Activated naive CD8-positive, alpha-beta T cell treated with anti-CD3 and anti-CD28 coated beads, Interleukin-2, amount 50 U/mL, for 16 hours (primary cell): ENCODE measurements around the gene PIK3C2G.

Experiments used
- DNase-seq: peaks from one replicate; pipeline ENCODE4 v3.0.0-alpha.2; 2020; ENCODE audit warnings: low read depth, low spot score

PIK3C2G gene

GRCh38 chr12:18280728-18281127 lies 19.4 kb downstream of the PIK3C2G start:
- no peak for DNase-seq

- DNase-seq = no peak
These were observed 20.6 kb downstream of the PIK3C2G start for GRCh38 chr12:18281941-18282340.

- no peak for DNase-seq
These were observed 22.5 kb downstream of the PIK3C2G start for GRCh38 chr12:18283831-18284230.

DNA sequence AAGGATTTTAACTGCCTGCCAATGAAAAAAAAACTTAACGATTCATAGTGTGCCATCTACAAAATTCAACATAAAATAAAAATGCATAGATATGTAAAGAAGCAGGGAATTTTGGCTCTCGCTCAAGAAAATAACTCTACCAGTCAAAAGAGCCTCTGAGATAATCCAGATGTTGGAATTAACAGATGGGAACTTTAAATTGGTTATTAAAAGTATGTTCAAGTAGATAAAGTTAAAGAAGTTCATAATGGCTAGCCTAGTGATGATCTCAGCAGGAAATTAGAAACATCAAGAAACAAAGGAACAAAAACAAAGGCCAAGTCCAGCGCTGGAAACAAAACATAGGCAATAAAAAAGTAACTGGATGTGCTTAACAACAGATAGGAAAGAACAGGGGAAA lies 23.1 kb downstream of the PIK3C2G start:
- no peak for DNase-seq

DNA sequence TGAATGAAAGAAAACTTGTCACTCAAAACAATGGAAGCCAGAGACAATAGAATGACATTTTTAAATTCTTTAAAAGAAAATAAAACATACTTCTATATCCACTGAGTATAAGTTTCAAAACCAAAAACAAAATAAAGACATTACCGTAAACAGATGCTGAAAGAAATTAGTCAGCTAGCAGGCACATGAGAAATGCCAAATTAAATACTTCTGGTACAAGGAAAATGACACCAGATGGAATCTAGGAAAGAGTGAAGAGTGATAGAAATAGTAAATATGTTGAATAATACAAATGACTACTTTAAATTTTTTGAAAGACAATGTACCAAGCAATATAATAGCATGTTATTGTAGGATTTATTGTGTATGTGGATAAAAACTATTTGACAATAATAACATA lies 23.8 kb downstream of the PIK3C2G start:
- DNase-seq = no peak

DNA sequence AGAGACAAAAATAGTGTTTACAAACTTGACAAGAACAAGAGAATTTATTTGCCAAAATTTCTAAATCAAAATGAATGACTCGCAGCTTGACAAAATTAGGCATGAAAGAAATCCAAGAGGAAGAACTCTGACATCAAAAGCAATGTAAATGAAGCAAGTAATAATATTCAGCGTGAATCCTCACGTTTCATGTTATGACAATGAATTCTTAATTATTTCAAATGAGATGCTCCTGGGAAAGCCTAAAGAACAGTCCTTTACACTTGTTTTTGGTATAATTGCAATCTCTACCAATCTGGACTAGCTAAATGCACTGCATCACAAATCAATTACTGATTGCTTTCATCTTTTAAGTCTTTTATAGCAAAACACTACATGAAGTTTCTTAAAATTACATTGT lies 29.1 kb downstream of the PIK3C2G start:
- no peak for DNase-seq

GRCh38 chr12:18294889-18295288 lies 33.6 kb downstream of the PIK3C2G start:
- no peak for DNase-seq

GRCh38 chr12:18296201-18296908 lies 35.0 kb downstream of the PIK3C2G start:
- no peak for DNase-seq

GRCh38 chr12:18296909-18297280 lies 35.6 kb downstream of the PIK3C2G start:
- no peak for DNase-seq

DNA sequence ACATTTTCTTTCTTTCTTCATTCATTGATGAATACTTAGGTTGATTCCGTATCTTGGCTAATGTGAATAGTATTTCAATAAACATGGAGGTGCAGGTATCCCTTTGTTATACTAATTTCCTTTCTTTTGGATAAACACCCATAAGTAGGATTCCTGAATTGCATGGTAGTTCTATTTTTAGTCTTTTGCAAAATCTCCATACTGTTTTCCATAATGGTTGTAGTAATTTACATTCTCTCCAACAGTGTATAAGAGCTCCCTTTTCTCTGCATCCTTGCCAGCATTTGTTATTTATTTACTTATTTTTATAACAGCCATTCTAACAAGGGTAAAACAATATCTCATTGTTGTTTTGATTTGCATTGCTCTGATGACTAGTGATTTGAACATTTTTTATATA lies 36.6 kb downstream of the PIK3C2G start:
- no peak for DNase-seq

DNA sequence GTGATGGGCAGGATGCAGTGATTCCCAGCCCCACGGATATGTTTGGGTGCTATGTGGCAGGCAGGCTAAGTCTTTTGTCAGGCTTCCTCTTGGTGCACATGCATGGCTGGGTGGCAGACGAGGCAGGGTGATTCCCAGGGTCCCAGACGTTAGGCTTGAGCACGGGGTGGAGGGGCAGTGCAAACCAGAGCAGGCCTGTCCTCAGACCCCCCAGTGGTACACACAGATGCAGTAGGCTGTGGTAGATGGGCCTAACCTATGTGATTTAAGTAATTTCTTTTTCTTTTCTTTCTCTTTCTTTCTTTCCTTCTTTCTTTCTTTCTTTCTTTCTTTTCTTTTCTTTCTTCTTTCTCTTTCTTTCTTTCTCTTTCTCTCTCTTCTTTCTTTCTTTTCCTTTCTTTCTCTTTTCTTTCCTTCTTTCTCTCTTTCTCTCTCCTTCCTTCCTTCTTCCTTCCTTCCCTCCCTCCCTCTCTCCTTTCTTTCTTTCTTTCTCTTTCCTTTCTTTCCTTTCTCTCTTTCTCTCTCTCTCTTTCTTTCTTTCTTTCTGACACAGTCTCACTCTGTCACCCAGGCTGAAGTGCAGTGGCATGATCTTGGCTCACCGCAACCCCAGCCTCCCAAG lies 41.6 kb downstream of the PIK3C2G start:
- no peak for DNase-seq

- no peak for DNase-seq
These were observed 43.3 kb downstream of the PIK3C2G start for GRCh38 chr12:18304609-18305008.

DNA sequence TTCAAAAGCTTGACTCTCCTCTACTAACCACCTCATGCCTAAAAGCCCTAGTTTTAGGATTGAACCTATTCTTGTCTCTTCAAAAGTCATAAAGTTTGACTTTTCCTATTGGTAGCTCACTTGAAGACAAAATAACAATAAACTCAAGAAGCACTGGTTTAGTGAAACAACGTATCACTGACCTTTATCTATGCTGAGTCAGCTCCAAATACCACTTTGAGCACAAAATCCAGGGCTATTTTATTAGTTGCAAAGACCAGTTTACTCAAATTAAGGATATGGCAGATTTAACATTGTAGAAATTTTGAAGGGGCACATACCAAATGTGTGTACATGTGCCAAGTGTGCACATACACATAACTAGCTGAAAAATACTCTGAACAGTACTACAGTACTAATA lies 45.0 kb downstream of the PIK3C2G start:
- DNase-seq = no peak

DNA sequence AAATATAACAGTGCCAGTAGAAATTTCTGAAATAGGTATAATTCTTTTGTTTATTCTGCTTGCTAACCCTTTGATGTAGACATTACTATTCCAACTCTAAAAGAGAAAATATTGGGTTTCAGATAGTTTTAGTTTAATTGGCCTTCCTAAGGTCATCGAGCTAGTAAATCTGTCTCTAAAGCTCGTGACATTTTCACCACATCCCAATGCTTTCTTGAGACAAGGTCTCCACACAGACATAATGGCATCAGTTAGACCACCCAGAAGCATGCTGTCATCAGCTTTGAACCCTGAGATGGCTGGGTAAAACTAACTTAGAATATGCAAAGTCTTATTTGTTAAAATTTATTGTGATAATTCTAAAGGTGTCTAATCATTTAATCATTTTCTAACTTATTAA lies 52.0 kb downstream of the PIK3C2G start:
- DNase-seq = no peak

DNA sequence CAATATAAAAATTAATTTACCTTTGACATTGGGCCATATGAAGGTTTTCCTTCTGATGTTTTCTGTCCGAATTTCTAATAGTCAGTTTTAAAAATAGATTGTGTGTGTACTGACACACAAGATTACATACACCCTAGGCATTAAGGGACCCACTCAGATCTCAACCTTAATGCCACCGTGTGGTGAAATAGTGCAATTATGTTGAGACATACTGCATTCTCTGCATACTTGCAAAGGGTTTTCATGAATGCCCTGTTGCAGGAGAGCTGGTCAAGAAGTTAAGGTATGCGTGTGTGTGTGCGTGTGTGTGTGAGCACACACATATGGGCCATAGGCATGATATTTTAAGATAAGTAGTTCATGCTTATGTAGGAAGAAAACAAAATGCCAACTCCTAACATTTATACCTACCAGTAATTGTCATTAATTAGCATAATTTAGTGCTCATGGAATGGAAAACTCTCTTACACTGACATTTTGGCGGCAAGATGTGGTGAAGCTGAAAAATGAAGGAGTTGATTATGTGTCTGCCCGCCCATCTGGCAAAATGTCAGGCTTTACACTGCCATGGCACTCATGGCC lies 58.8 kb downstream of the PIK3C2G start:
- no peak for DNase-seq

DNA sequence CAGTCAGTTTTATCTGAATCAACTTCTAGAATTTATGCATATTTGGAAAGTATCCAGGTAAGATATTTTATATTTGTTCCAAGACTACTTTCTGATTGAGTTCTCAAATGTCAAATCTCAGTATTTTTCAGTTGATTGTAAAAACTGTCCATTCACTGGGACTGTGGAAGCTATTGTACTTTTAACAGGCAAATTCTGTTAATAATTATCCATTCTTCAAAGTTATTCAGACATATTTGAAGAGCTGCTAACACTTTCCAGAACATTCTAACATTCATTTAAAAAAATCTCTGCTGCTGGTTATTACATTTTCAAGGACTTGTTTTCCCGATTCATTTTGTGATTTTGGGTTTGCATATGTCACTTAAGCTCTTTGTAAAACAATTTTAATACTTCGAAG lies 59.7 kb downstream of the PIK3C2G start:
- no peak for DNase-seq

GRCh38 chr12:18323159-18323558 lies 61.8 kb downstream of the PIK3C2G start:
- DNase-seq = no peak

DNA sequence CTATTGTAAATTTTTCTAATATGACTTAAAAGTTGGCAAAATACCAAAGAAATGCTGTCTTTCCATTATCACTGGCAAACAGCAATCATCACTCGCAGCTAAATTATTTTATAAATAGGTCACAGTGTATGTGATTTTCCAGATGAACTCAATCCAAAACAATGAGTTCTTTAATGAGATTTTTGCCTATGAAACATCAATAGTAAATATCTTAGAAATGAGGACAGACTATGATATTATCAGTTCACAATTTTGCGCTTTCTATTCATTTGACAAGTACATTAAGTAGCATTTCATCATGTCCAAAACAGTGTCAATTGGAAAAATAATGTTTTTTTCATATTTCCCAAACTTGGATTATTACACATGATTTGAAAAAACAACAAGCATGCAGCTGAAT lies 65.7 kb downstream of the PIK3C2G start:
- no peak for DNase-seq

DNA sequence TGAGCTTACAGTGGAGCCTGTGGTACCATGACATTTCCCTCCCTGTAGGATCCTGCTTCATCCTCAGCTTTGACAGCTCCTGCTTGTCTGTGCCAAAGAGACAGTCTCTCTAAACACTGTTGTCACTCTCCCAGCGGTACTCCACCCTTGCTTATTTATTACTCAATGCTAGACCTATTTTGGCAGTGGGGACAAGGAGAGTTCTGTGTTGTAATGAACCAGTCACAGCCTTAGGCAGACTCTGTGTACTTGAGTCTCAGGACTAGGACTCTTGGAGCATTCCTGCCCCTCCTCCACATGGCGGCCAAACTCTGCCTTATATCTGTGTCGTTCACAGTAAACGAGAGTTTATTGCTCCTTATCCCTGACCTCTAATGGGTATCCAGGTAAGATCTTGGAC lies 70.9 kb downstream of the PIK3C2G start:
- DNase-seq = no peak

GRCh38 chr12:18339633-18340032 lies 78.3 kb downstream of the PIK3C2G start:
- DNase-seq = no peak

DNA sequence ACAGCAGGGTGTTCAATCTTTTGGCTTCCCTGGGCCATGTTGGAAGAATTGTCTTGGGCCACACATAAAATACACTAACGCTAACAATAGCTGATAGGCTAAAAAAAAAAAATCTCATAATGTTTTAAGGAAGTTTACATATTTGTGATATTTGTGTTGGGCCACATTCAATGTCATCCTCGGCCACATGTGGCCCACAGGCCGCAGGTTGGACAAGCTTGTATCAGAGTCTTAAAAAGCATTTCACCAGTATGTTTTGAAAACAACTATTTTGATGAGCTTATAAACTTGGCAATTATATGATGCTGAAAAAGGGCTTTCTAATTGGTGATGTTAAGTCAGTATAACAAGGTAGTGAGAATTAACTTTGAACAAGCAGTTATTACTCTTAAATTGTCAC lies 78.9 kb downstream of the PIK3C2G start:
- DNase-seq = no peak

DNA sequence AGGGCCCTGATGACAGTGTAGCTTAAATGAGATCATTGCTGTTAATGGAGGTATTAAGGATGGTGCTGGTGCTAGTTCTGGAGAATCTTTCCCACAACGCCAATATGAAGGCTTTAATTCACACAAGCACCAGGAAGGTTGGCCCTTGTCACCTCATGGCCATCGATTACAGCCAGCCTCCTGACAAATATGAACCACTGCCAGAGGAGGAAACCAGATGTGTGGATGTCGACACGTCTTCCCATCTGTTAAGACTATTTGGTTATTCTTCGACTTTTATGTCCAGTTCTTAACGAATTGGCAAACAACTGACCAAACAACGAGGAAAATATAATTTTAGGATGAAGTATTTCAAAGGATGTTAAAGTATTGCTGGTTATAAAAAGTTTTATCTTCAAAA lies 79.5 kb downstream of the PIK3C2G start:
- no peak for DNase-seq

- DNase-seq = no peak
These were observed 82.4 kb downstream of the PIK3C2G start for GRCh38 chr12:18343708-18344107.
